Transverse colon (tissue), 4 donors: ENCODE results near the gene B4GALT5. TPM values are rescaled to one million over a fixed set of nuclear protein-coding genes. Genes with fewer than 3 reads are reported as not detected.
"Not testable (repeated sequence)": the region's sequence is repeated elsewhere in the genome, so short reads cannot be mapped to it uniquely, and the experiment has no call there.

ENCODE experiments used
- DNase-seq: peaks from one replicate; pipeline ENCODE4 v3.0.0-alpha.2; 2019
- H3K27ac ChIP-seq, 4 donors: fragments of 200-600 bp; sonication (generic); 2 replicates each; pipeline ENCODE4 v1.5.1; 2016 to 2018; ENCODE audit warnings: inconsistent platforms in 4 of 4
- H3K27me3 ChIP-seq: fragments of 200-600 bp; sonication (generic); 2 replicates; pipeline ENCODE4 v1.5.1; 2017; ENCODE audit warnings: inconsistent platforms
- H3K36me3 ChIP-seq, 4 donors: fragments of 200-600 bp; sonication (generic); 2 replicates each; pipeline ENCODE4 v1.5.1; 2017 to 2019; ENCODE audit warnings: inconsistent platforms in 4 of 4
- H3K4me1 ChIP-seq, 4 donors: fragments of 200-600 bp; sonication (generic); 2 replicates each; pipeline ENCODE4 v1.5.1; 2017 to 2020; ENCODE audit warnings: inconsistent platforms in 4 of 4
- H3K4me3 ChIP-seq, 4 donors: fragments of 200-600 bp; sonication (generic); 1 replicate in 1 of 4; 2 replicates in 3 of 4; pipeline versions ENCODE4 v1.5.1 to v1.6.1; 2017 to 2019; ENCODE audit warnings: inconsistent platforms in 4 of 4
- H3K9me3 ChIP-seq, 2 donors: fragments of 200-600 bp; sonication (generic); 2 replicates each; pipeline ENCODE4 v1.5.1; 2017 to 2019; ENCODE audit warnings: inconsistent platforms in 2 of 2
- EP300 ChIP-seq: sonication (generic); formaldehyde crosslinking; IDR thresholded peaks from one replicate; pipeline ENCODE4 v1.6.1; 2017; ENCODE audit warnings: antibody characterized with exemption, low read depth
- POLR2A ChIP-seq: fragments of 450-650 bp; IDR thresholded peaks from one replicate; pipeline ENCODE4 v1.6.1; 2016; ENCODE audit warnings: antibody characterized with exemption, mild to moderate bottlenecking, moderate library complexity
- POLR2AphosphoS5 ChIP-seq, 3 donors: sonication (generic); formaldehyde crosslinking; IDR thresholded peaks; one replicate each; pipeline ENCODE4 v1.6.1; 2016; ENCODE audit warnings: antibody characterized with exemption in 3 of 3
- WGBS, 2 donors: methylation state at CpG; one replicate each; pipeline ENCODE4 v1.1.5; 2018; ENCODE audit warnings: low coverage in 1 of 2; 5-methylcytosine and 5-hydroxymethylcytosine counted together
- in situ Hi-C, 4 donors: fragments of 200-750 bp; cut with MboI; loops; one replicate each; pipeline versions ENCODE4 v1.15.0 to v1.15.1; 2017; ENCODE audit warnings: low sequenced_read_pairs in 3 of 4, low pct_ligation_motif_present in 1 of 4, low pct_unique_long_range_greater_than_20kb in 1 of 4
- intact Hi-C: fragments of 100-400 bp; cut with DNase I; formaldehyde crosslinking; loops from one replicate; pipeline ENCODE4 v1.15.1; 2023; ENCODE audit warnings: low total_unique reads
- total RNA-seq, 4 donors: library from RNA; depleted of rRNA; stranded (reverse); fragments of >200 nt; gene quantifications; one replicate each; pipeline ENCODE4 v1.1.0, GENCODE V29; 2016
- TF ChIP-seq, protein P1 (sequence below), 5 experiments: fragments of 200-600 bp in 3 of 5; fragments of 450-650 bp in 2 of 5; sonication (generic) in 3 of 5; IDR thresholded peaks; 1 replicate in 2 of 5; 2 replicates in 3 of 5; pipeline ENCODE4 v1.5.1; 2016 to 2017; ENCODE audit warnings: antibody characterized with exemption in 5 of 5, inconsistent platforms in 3 of 5, mild to moderate bottlenecking in 2 of 5, moderate library complexity in 1 of 5

The B4GALT5 gene
- total RNA-seq, 4 donors from 2014 or later, result 22.3 to 43.2 (median 29.4) TPM

DNA sequence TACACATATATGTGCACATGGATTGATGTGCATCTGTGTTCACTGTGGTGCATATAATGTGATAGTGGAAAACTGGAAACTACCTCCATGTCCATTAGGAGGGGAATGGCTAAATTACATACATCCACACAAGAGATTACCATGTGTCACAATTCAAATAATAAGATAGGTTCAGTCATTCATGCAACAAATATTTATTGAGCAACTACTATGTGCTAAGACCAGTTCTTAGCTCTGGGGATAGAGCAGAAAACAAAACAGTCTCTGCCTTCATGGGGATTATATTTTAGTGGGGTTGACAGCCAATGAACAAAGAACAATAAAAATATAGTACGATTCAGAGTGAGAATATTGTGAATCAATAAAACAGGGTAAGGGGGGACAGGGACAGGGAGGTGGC lies 84.1 kb downstream of the B4GALT5 start:
- intact Hi-C loops, result no loop called here
- 100% methylated on average over 1 of the region's 1 CpG for WGBS, 2 donors
- no peak overlapping the region for H3K27ac ChIP-seq
- H3K27me3 ChIP-seq, result no peaks in the 10 kb centered on the region
- no peak overlapping the region for H3K4me3 ChIP-seq
- H3K36me3 ChIP-seq, result no peaks in the 10 kb centered on the region
- in situ Hi-C loops, result no loop called here
- no peaks in the 10 kb centered on the region for H3K9me3 ChIP-seq
- peaks cover 6 to 31% (median 8%) of the 10 kb centered on the region in 4 donors for H3K4me1 ChIP-seq
- DNase-seq, result no peak
- TF ChIP-seq POLR2A, result no peak
- TF ChIP-seq, protein P1, sequence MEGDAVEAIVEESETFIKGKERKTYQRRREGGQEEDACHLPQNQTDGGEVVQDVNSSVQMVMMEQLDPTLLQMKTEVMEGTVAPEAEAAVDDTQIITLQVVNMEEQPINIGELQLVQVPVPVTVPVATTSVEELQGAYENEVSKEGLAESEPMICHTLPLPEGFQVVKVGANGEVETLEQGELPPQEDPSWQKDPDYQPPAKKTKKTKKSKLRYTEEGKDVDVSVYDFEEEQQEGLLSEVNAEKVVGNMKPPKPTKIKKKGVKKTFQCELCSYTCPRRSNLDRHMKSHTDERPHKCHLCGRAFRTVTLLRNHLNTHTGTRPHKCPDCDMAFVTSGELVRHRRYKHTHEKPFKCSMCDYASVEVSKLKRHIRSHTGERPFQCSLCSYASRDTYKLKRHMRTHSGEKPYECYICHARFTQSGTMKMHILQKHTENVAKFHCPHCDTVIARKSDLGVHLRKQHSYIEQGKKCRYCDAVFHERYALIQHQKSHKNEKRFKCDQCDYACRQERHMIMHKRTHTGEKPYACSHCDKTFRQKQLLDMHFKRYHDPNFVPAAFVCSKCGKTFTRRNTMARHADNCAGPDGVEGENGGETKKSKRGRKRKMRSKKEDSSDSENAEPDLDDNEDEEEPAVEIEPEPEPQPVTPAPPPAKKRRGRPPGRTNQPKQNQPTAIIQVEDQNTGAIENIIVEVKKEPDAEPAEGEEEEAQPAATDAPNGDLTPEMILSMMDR (IDR thresholded peaks at IDR 0.05), result no peak
- TF ChIP-seq POLR2AphosphoS5 (IDR thresholded peaks at IDR 0.05), result no peak
- no peak for TF ChIP-seq EP300

DNA sequence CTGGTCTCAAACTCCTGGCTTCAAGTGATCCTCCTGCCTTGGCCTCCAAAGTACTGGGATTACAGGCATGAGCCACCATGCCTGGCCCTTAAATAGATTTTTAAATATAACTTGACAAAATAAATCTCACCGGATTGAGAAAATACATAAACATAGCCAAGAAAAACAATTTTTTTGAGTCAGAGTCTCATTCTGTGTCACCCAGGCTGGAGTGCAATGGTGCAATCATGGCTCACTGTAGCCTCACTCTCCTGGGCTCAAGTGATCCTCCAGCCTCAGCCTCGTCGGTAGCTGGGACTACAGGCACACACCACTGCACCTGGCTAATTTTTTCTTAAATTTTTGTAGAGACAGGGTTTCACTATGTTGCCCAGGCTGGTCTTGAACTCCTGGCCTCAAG lies 85.4 kb downstream of the B4GALT5 start:
- H3K27ac ChIP-seq, intact Hi-C loops, H3K27me3 ChIP-seq, H3K4me3 ChIP-seq, H3K36me3 ChIP-seq, DNase-seq, H3K9me3 ChIP-seq, in situ Hi-C loops: not testable (repeated sequence)
- 80 to 89% methylated on average over 3 of the region's 3 CpGs for WGBS, 2 donors
- peaks cover 0 to 20% (median 5%) of the 10 kb centered on the region in 4 donors for H3K4me1 ChIP-seq

DNA sequence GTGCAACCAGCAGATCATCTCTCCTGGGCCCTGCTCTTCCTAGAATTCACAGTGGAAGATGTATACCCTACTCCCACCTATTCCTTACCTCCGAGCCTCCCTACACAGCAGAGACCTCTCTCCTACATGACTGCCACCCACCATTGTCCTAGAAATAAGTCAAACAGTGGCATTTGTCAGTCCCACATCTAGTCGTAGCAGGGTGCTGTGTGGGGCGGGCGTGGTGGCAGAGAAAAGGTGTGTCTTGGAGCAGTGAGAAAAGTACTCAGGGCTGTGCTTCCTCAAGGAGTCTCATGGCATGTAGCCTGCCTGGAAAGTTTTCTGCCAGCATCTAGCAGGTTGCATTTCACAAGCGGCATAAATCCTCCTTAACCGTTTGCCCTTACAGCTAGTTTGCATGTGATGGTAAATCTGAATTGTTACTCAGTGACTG lies 86.3 kb downstream of the B4GALT5 start:
- no peak overlapping the region for H3K27ac ChIP-seq
- intact Hi-C loops (no loop called here), in situ Hi-C loops (no loop called here)
- no peaks in the 10 kb centered on the region for H3K36me3 ChIP-seq
- no peaks in the 10 kb centered on the region for H3K27me3 ChIP-seq
- H3K4me3 ChIP-seq, result no peak overlapping the region
- 49% methylated on average over 6 of the region's 6 CpGs; no CpG with 5 or more reads in 1 of the 2 donors for WGBS, 2 donors
- H3K4me1 ChIP-seq, result peaks cover 0 to 20% (median 5%) of the 10 kb centered on the region in 4 donors
- H3K9me3 ChIP-seq, result no peaks in the 10 kb centered on the region
- TF ChIP-seq POLR2AphosphoS5 (IDR thresholded peaks at IDR 0.05) (no peak), EP300 (no peak), POLR2A (no peak)
- TF ChIP-seq, protein P1 (IDR thresholded peaks at IDR 0.05), result no peak
- peak; percentile 52 for DNase-seq

DNA sequence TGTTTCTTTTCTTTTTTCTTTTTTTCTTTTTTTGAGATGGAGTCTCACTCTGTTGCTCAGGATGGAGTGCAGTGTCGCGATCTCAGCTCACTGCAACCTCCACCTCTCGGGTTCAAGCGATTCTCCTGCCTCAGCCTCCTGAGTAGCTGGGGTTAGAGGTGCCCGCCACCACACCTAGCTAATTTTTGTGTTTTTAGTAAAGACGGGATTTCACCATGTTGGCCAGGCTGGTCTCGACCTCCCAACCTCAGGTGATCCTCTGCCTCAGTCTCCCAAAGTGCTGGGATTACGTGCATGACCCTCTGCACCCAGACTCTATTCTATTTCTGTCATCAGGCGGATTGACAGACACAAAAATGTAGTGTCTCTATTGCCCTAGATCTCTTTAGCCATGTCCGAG lies 88.7 kb downstream of the B4GALT5 start:
- H3K27me3 ChIP-seq, H3K36me3 ChIP-seq, H3K4me1 ChIP-seq, H3K9me3 ChIP-seq, intact Hi-C loops, H3K27ac ChIP-seq, DNase-seq, H3K4me3 ChIP-seq: not testable (repeated sequence)
- 93 to 94% methylated on average over 3 to 10 of the region's 10 CpGs for WGBS, 2 donors
- in situ Hi-C loops, result loop anchor here in 1 of 4 donors (25.0 kb wide), 1 partner anchor 212 kb away; no protein-coding TSS in a partner anchor

DNA sequence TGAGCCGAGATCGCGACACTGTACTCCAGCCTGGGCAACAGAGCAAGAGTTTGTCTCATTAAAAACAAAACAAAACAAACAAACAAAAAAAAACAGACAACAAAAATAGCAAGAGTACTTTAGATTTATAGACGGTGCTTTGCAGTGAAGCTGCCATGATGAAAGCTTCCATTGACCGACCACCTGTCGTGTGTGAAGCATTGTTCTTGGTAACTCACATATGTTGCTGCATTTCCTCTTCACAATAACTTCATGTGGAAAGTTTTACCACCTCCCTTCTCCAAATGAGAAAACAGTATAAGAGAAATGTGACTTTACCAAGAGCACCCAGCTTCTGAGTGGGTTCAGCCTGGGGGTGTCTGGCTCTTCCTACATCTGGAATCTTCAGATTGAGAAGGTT lies 89.4 kb downstream of the B4GALT5 start:
- H3K27ac ChIP-seq, result no peak overlapping the region
- in situ Hi-C loops (loop anchor here in 1 of 4 donors (25.0 kb wide), 1 partner anchor 213 kb away; no protein-coding TSS in a partner anchor), intact Hi-C loops (no loop called here)
- H3K4me1 ChIP-seq, result peaks cover 0 to 8% (median 2%) of the 10 kb centered on the region in 4 donors
- no peaks in the 10 kb centered on the region for H3K36me3 ChIP-seq
- DNase-seq, result no peak
- TF ChIP-seq, protein P1 (IDR thresholded peaks at IDR 0.05), result no peak
- TF ChIP-seq POLR2A, result no peak
- TF ChIP-seq EP300, result no peak
- no peak for TF ChIP-seq POLR2AphosphoS5 (IDR thresholded peaks at IDR 0.05)
- H3K9me3 ChIP-seq, result no peaks in the 10 kb centered on the region
- 86 to 90% methylated on average over 6 of the region's 6 CpGs for WGBS, 2 donors
- H3K4me3 ChIP-seq, result no peak overlapping the region
- H3K27me3 ChIP-seq, result no peaks in the 10 kb centered on the region
